SK-N-SH (cell line): ENCODE measurements around the gene GNA15. TPM values are rescaled to one million over a fixed set of nuclear protein-coding genes. Genes with fewer than 3 reads are reported as not detected.

Source experiments
- CTCF ChIA-PET: fragments of 300-600, 350-600 bp; formaldehyde crosslinking; extraction: SDS; loops from one replicate; lab custom pipeline; 2021; lab: Yijun Ruan, JAX
- POLR2A ChIA-PET: fragments of 350-600 bp; sonication (Branson Sonifier 250); formaldehyde crosslinking; extraction: SDS; loops from one replicate; lab custom pipeline; 2020; ENCODE audit warnings: antibody characterized with exemption, inconsistent platforms; lab: Yijun Ruan, JAX
- DNase-seq: peaks from one replicate; pipeline ENCODE4 v3.0.0; 2012
- H2AFZ ChIP-seq: fragments of 200-600 bp; sonication (generic); 2 replicates; pipeline ENCODE4 v1.8.1; 2016; ENCODE audit warnings: antibody characterized with exemption, mild to moderate bottlenecking, low read depth
- H3F3A ChIP-seq: fragments of 200-600 bp; sonication (generic); replicated peaks from 2 replicates; pipeline ENCODE3; 2016; ENCODE audit warnings: antibody characterized with exemption, mild to moderate bottlenecking; ENCODE audit not compliant: insufficient read depth
- H3K27ac ChIP-seq, 2 experiments: fragments of 200-500 bp in 1 of 2; fragments of 200-600 bp in 1 of 2; sonication (Bioruptor generic) in 1 of 2; sonication (generic), shearing (Covaris generic) in 1 of 2; 2 replicates each; pipeline versions ENCODE4 v1.5.1 to v1.6.1; 2014 to 2016; ENCODE audit warnings: low read depth in 2 of 2, inconsistent platforms in 1 of 2, low read length in 1 of 2, mild to moderate bottlenecking in 1 of 2, mixed read lengths in 1 of 2
- H3K27me3 ChIP-seq: fragments of 200-600 bp; sonication (generic), shearing (Covaris generic); 2 replicates; pipeline ENCODE4 v1.6.1; 2016; ENCODE audit warnings: mixed run types; ENCODE audit not compliant: insufficient read depth
- H3K36me3 ChIP-seq, 2 experiments: fragments of 200-500 bp in 1 of 2; fragments of 200-600 bp in 1 of 2; sonication (Bioruptor generic) in 1 of 2; sonication (generic) in 1 of 2; replicated peaks in 1 of 2; 2 replicates each; pipeline versions ENCODE3 to v1.5.1; 2014 to 2016; ENCODE audit warnings: low read length in 1 of 2, mild to moderate bottlenecking in 1 of 2; ENCODE audit not compliant: insufficient read depth in 2 of 2, control insufficient read depth in 1 of 2
- H3K4me1 ChIP-seq, 2 experiments: fragments of 200-500 bp in 1 of 2; fragments of 200-600 bp in 1 of 2; sonication (Bioruptor generic) in 1 of 2; sonication (generic), shearing (Covaris generic) in 1 of 2; 2 replicates each; pipeline versions ENCODE4 v1.5.1 to v1.6.1; 2014 to 2016; ENCODE audit warnings: low read depth in 1 of 2, low read length in 1 of 2, mixed run types in 1 of 2; ENCODE audit not compliant: insufficient read depth in 2 of 2, control insufficient read depth in 1 of 2
- H3K4me2 ChIP-seq: fragments of 200-600 bp; sonication (generic), shearing (Covaris generic); 2 replicates; pipeline ENCODE4 v1.6.1; 2017; ENCODE audit warnings: mixed run types
- H3K4me3 ChIP-seq, 2 experiments: fragments of 200-500 bp in 1 of 2; fragments of 200-600 bp in 1 of 2; sonication (Bioruptor generic) in 1 of 2; sonication (generic), shearing (Covaris generic) in 1 of 2; 2 replicates each; pipeline versions ENCODE4 v1.5.1 to v1.8.1; 2014 to 2016; ENCODE audit warnings: low read depth in 2 of 2, inconsistent platforms in 1 of 2, low read length in 1 of 2, mild to moderate bottlenecking in 1 of 2, mixed read lengths in 1 of 2, moderate library complexity in 1 of 2
- H3K79me2 ChIP-seq: fragments of 200-600 bp; sonication (generic); 2 replicates; pipeline ENCODE4 v1.8.1; 2017; ENCODE audit warnings: mild to moderate bottlenecking; ENCODE audit not compliant: insufficient read depth
- H3K9ac ChIP-seq: fragments of 200-600 bp; sonication (generic); 2 replicates; pipeline ENCODE4 v1.6.1; 2017; ENCODE audit warnings: mixed run types
- H3K9me2 ChIP-seq: fragments of 200-600 bp; sonication (generic); 2 replicates; pipeline ENCODE4 v1.6.1; 2017; ENCODE audit warnings: mixed run types
- H3K9me3 ChIP-seq: fragments of 200-600 bp; sonication (generic); 2 replicates; pipeline ENCODE4 v1.6.1; 2017; ENCODE audit warnings: mixed run types, mild to moderate bottlenecking, moderate library complexity
- H4K20me1 ChIP-seq: fragments of 200-600 bp; sonication (generic); 2 replicates; pipeline ENCODE4 v1.6.1; 2017; ENCODE audit warnings: mild to moderate bottlenecking, mixed run types; ENCODE audit not compliant: insufficient read depth
- CHD2 ChIP-seq: fragments of 150-350 bp; IDR thresholded peaks from 2 replicates; pipeline ENCODE4 v1.6.1; 2018; ENCODE audit warnings: low read length; ENCODE audit not compliant: partially characterized antibody
- ELF1 ChIP-seq: IDR thresholded peaks from 2 replicates; pipeline ENCODE4 v1.4.0; 2012
- EP300 ChIP-seq, 2 experiments: IDR thresholded peaks; 2 replicates each; pipeline versions ENCODE4 v1.4.0 to v1.6.1; 2012; ENCODE audit warnings: borderline replicate concordance in 1 of 2, low read depth in 1 of 2, low read length in 1 of 2
- EZH2phosphoT487 ChIP-seq: fragments of 200-600 bp; sonication (generic); IDR thresholded peaks from 2 replicates; pipeline ENCODE4 v1.6.1; 2017; ENCODE audit warnings: low read depth, mixed run types, mild to moderate bottlenecking, antibody characterized with exemption, moderate library complexity, borderline replicate concordance
- FOXM1 ChIP-seq: IDR thresholded peaks from 2 replicates; pipeline ENCODE4 v1.4.0; 2012; ENCODE audit warnings: low read depth, mild to moderate bottlenecking
- JUND ChIP-seq: IDR thresholded peaks from 2 replicates; pipeline ENCODE4 v1.4.0; 2012
- MEF2A ChIP-seq: IDR thresholded peaks from 2 replicates; pipeline ENCODE4 v1.4.0; 2012; ENCODE audit warnings: low read depth, borderline replicate concordance
- NFIC ChIP-seq: IDR thresholded peaks from 2 replicates; pipeline ENCODE4 v1.4.0; 2012; ENCODE audit warnings: borderline replicate concordance
- POLR2AphosphoS5 ChIP-seq: IDR thresholded peaks from 2 replicates; pipeline ENCODE4 v1.6.1; 2012; ENCODE audit warnings: low read depth, low read length
- RAD21 ChIP-seq: IDR thresholded peaks from 2 replicates; pipeline ENCODE4 v1.6.1; 2012; ENCODE audit warnings: mild to moderate bottlenecking, low read length
- RXRA ChIP-seq: IDR thresholded peaks from 2 replicates; pipeline ENCODE4 v1.4.0; 2012; ENCODE audit warnings: low read depth, mild to moderate bottlenecking, borderline replicate concordance
- SIN3A ChIP-seq: IDR thresholded peaks from 2 replicates; pipeline ENCODE4 v1.6.1; 2012; ENCODE audit warnings: low read depth, mild to moderate bottlenecking, low read length, moderate library complexity, borderline replicate concordance
- SMC3 ChIP-seq: IDR thresholded peaks from 2 replicates; pipeline ENCODE4 v1.6.1; 2012; ENCODE audit warnings: low read depth, low read length, improper control_type of control experiment
- TAF1 ChIP-seq: IDR thresholded peaks from 2 replicates; pipeline ENCODE4 v1.6.1; 2012; ENCODE audit warnings: low read depth, mild to moderate bottlenecking, low read length, moderate library complexity, borderline replicate concordance
- TCF12 ChIP-seq: IDR thresholded peaks from 2 replicates; pipeline ENCODE4 v1.4.0; 2012
- TEAD4 ChIP-seq: IDR thresholded peaks from 2 replicates; pipeline ENCODE4 v1.4.0; 2012; ENCODE audit warnings: mild to moderate bottlenecking, borderline replicate concordance; ENCODE audit not compliant: insufficient read depth
- USF1 ChIP-seq: IDR thresholded peaks from 2 replicates; pipeline ENCODE4 v1.4.0; 2012; ENCODE audit warnings: low read depth, borderline replicate concordance
- YY1 ChIP-seq: IDR thresholded peaks from 2 replicates; pipeline ENCODE4 v1.4.0; 2012; ENCODE audit warnings: low read depth, mild to moderate bottlenecking
- ZBTB33 ChIP-seq: IDR thresholded peaks from 2 replicates; pipeline ENCODE4 v1.4.0; 2012; ENCODE audit warnings: low read depth, borderline replicate concordance
- WGBS: methylation state at CpG from one replicate; pipeline ENCODE4 v1.1.6; 2017; ENCODE audit warnings: low lambda C conversion rate; 5-methylcytosine and 5-hydroxymethylcytosine counted together
- polyA plus RNA-seq, 3 experiments: library from polyadenylated mRNA; depleted of rRNA; stranded (reverse); fragments of >200 nt; gene quantifications; 2 replicates each; pipeline ENCODE4 v1.2.3, GENCODE V29; 2012

GNA15 gene
- polyA plus RNA-seq, 1 of the 3 experiments (the other 2 are of a cell fraction): 0.05 TPM

GRCh38 chr19:3213159-3213558 is 77.3 kb downstream of the GNA15 start:
- 0 out of 2 replicates have a peak, but pooled peaks cover 5% of the 10 kb centered on the region for H4K20me1 ChIP-seq
- H3K4me3 ChIP-seq: no peak overlapping the region
- no peaks in the 10 kb centered on the region for H3K9me2 ChIP-seq
- no peak for DNase-seq
- H3K27me3 ChIP-seq: no peaks in the 10 kb centered on the region
- CTCF ChIA-PET: no interaction called here
- 87% methylated on average over 7 of the region's 7 CpGs for WGBS
- POLR2A ChIA-PET: no interaction called here
- TF ChIP-seq FOXM1 (no peak), NFIC (no peak), RXRA (no peak), TAF1 (no peak), CHD2 (no peak), SIN3A (no peak), SMC3 (no peak), ELF1 (no peak), ZBTB33 (no peak), TCF12 (no peak), JUND (no peak), POLR2AphosphoS5 (no peak), RAD21 (no peak), EP300 (IDR thresholded peaks at IDR 0.05; ENCODE audit: borderline replicate concordance in 1 of 2, low read depth in 1 of 2, low read length in 1 of 2) (no peak), MEF2A (no peak), EZH2phosphoT487 (no peak), TEAD4 (no peak), YY1 (no peak), USF1 (no peak)
- H3K9me3 ChIP-seq: no peaks in the 10 kb centered on the region
- no peak overlapping the region for H3K27ac ChIP-seq
- no peak overlapping the region for H3K4me2 ChIP-seq
- no peaks in the 10 kb centered on the region for H3K36me3 ChIP-seq
- no peaks in the 10 kb centered on the region for H3K79me2 ChIP-seq
- no peaks in the 10 kb centered on the region for H3F3A ChIP-seq
- H3K4me1 ChIP-seq: no peaks in the 10 kb centered on the region
- H3K9ac ChIP-seq: no peak overlapping the region
- no peak overlapping the region for H2AFZ ChIP-seq

Other genes starting within 250 kb of the GNA15 start
- 2.1 and 3.2 TPM in 2 replicates for gene ZNF57, start 235.1 kb upstream of the GNA15 start, polyA plus RNA-seq (2012; rRNA removed)
- 4.4 and 6.6 TPM in 2 replicates for gene ZNF77, start 191.1 kb upstream of the GNA15 start, polyA plus RNA-seq (2012; rRNA removed)
- gene TLE6, start 158.5 kb upstream of the GNA15 start, polyA plus RNA-seq (2012; rRNA removed): 2.6 and 3.3 TPM in 2 replicates
- 1.7 and 2.3 TPM in 2 replicates for gene TLE2, start 106.8 kb upstream of the GNA15 start, polyA plus RNA-seq (2012; rRNA removed)
- 479 and 519 TPM in 2 replicates for gene TLE5, start 73.5 kb upstream of the GNA15 start, polyA plus RNA-seq (2012; rRNA removed)
- 14.6 and 32.4 TPM in 2 replicates for gene GNA11, start 41.7 kb upstream of the GNA15 start, polyA plus RNA-seq (2012; rRNA removed)
- gene S1PR4, start 42.7 kb downstream of the GNA15 start, polyA plus RNA-seq (2012; rRNA removed): not detected in 2 replicates
- 67.0 and 69.0 TPM in 2 replicates for gene NCLN, start 49.9 kb downstream of the GNA15 start, polyA plus RNA-seq (2012; rRNA removed)
- gene CELF5, start 88.6 kb downstream of the GNA15 start, polyA plus RNA-seq (2012; rRNA removed): 0.33 and 0.57 TPM in 2 replicates
- gene NFIC, start 230.6 kb downstream of the GNA15 start, polyA plus RNA-seq (2012; rRNA removed): 2.6 and 7.2 TPM in 2 replicates